ENCODE data around the gene AMER2.

GRCh38 chr13:25198647-25199046 lies 26.6 kb upstream of the AMER2 start:
- no peak for TF ChIP-seq CTCF (conservative IDR thresholded peaks at IDR 0.05)
- TF ChIP-seq ZFX (IDR thresholded peaks at IDR 0.05), result no peak

Measured in C4-2B (cell line).